Gastroesophageal sphincter (tissue), 4 donors: ENCODE data around the gene MAP2K1. TPM values are rescaled to one million over a fixed set of nuclear protein-coding genes. Genes with fewer than 3 reads are reported as not detected.

Source experiments
- small RNA-seq, 4 donors: library from RNA; depleted of rRNA; stranded (forward); fragments of <200 nt; gene quantifications; one replicate each; pipeline ENCODE3, GENCODE V24; 2016
- total RNA-seq, 4 donors: library from RNA; depleted of rRNA; stranded (reverse); fragments of >200 nt; gene quantifications; one replicate each; pipeline ENCODE4 v1.1.0, GENCODE V29; 2016

Gene MAP2K1
- total RNA-seq, 4 donors from 2014 or later = 27.7 to 47.1 (median 39.6) TPM

Small RNA genes lying within 50 kb of the gene (small RNA-seq; reads per million reads assigned to genes)
- gene ATP5MFP6 (0 reads per million in 4 donors), gene MIR4512 (0 reads per million in 4 donors), gene RF00019 (0 reads per million in 4 donors), gene RF01159 (0 reads per million in 4 donors), gene SCARNA14 (1.5 to 4.4 (median 2.4) reads per million in 4 donors), gene SNORD16 (0 reads per million in 4 donors), gene SNORD18A (0 reads per million in 4 donors), gene SNORD18B (0 reads per million in 4 donors), gene SNORD18C (0 reads per million in 4 donors)

Other genes starting within 250 kb of the MAP2K1 start
- under 1 TPM in 1 of 4 donors, not detected in 3; 0.08 TPM for gene MEGF11, start 133.2 kb upstream of the MAP2K1 start, total RNA-seq
- 10 to 100 TPM; 33.9 to 40.0 (median 35.2) TPM for gene DIS3L, start 93.3 kb upstream of the MAP2K1 start, total RNA-seq
- gene TIPIN, start 30.2 kb upstream of the MAP2K1 start, total RNA-seq = 1 to 10 TPM; 2.9 to 9.1 (median 4.3) TPM
- gene SNAPC5, start 110.8 kb downstream of the MAP2K1 start, total RNA-seq = 10 to 100 TPM; 33.9 to 66.9 (median 44.1) TPM
- gene RPL4, start 117.9 kb downstream of the MAP2K1 start, total RNA-seq = 1,000 to 10,000 TPM; 3,015 to 4,496 (median 4,021) TPM
- gene ZWILCH, start 118.4 kb downstream of the MAP2K1 start, total RNA-seq = 1 to 10 TPM; 2.0 to 6.0 (median 2.9) TPM
- not detected for gene LCTL, start 179.1 kb downstream of the MAP2K1 start, total RNA-seq